HepG2 (cell line): ENCODE data around the gene GAS2. TPM values are rescaled to one million over a fixed set of nuclear protein-coding genes. Genes with fewer than 3 reads are reported as not detected.

Experiments used
- ATAC-seq: fragments of 200-7000 bp; cut with Tn5 transposase; 3 replicates; pipeline ENCODE4 v1.9.1; 2020; ENCODE audit warnings: mild to moderate bottlenecking, moderate library complexity
- BruUV-seq: library from RNA; stranded (reverse); fragments of 400-500 nt; replicated peaks from 2 replicates; lab custom pipeline; 2021; lab: Mats Ljungman, UMichigan
- CTCF ChIA-PET: fragments of 300-600 bp; formaldehyde crosslinking; extraction: SDS; loops from one replicate; lab custom pipeline; 2021; ENCODE audit warnings: low total read pairs, inconsistent platforms, low intra/inter-chr PET ratio; lab: Yijun Ruan, JAX
- POLR2A ChIA-PET: fragments of 350-600 bp; sonication (Branson Sonifier 250); formaldehyde crosslinking; loops from one replicate; lab custom pipeline; 2020; ENCODE audit warnings: antibody characterized with exemption, inconsistent platforms; lab: Yijun Ruan, JAX
- DNase-seq: peaks from one replicate; pipeline ENCODE4 v3.0.0-alpha.2; 2015; ENCODE audit warnings: low spot score
- FAIRE-seq: peaks from 3 replicates; lab custom pipeline; 2011; peaks lifted over from hg19 to GRCh38; lab: Jason Lieb, UNC
- H2AFZ ChIP-seq: one replicate; pipeline ENCODE4 v1.6.1; 2011; ENCODE audit warnings: low read length, inconsistent platforms
- H3K27ac ChIP-seq: fragments of 300-600 bp; 3 replicates; pipeline ENCODE4 v1.8.0; 2011; ENCODE audit warnings: mixed run types, mild to moderate bottlenecking, mixed read lengths, low read length, inconsistent platforms; ENCODE audit not compliant: insufficient read depth; ENCODE audit errors: extremely low read length
- H3K27me3 ChIP-seq, 2 experiments: fragments of 200-600 bp in 1 of 2; 2 replicates in 1 of 2; 3 replicates in 1 of 2; pipeline versions ENCODE4 v1.6.0 to v1.8.0; 2011; ENCODE audit warnings: low read length in 2 of 2, mild to moderate bottlenecking in 2 of 2, moderate library complexity in 2 of 2, inconsistent platforms in 1 of 2; ENCODE audit not compliant: insufficient read depth in 2 of 2, control insufficient read depth in 1 of 2
- H3K36me3 ChIP-seq, 2 experiments: fragments of 200-600 bp in 1 of 2; replicated peaks in 1 of 2; 2 replicates in 1 of 2; 3 replicates in 1 of 2; pipeline versions ENCODE4 v1.5.1 to v1.8.0; 2011; ENCODE audit warnings: low read length in 2 of 2, inconsistent platforms in 1 of 2; ENCODE audit not compliant: insufficient read depth in 2 of 2, control insufficient read depth in 1 of 2
- H3K4me1 ChIP-seq: 2 replicates; pipeline ENCODE4 v1.5.1; 2012; ENCODE audit warnings: low read length, inconsistent platforms; ENCODE audit not compliant: insufficient read depth
- H3K4me2 ChIP-seq: 2 replicates; pipeline ENCODE4 v1.6.0; 2011; ENCODE audit warnings: low read depth, low read length, inconsistent platforms
- H3K4me3 ChIP-seq, 3 experiments: fragments of 200-600 bp in 1 of 3; sonication (generic), shearing (Covaris generic) in 1 of 3; replicated peaks in 1 of 3; 2 replicates each; pipeline ENCODE4 v1.5.1; 2011 to 2016; ENCODE audit warnings: low read length in 3 of 3, inconsistent platforms in 2 of 3, low read depth in 2 of 3, mild to moderate bottlenecking in 2 of 3, control low read depth in 1 of 3, mixed read lengths in 1 of 3; ENCODE audit not compliant: insufficient read depth in 1 of 3
- H3K79me2 ChIP-seq: one replicate; pipeline ENCODE4 v1.6.1; 2011; ENCODE audit warnings: low read length, inconsistent platforms; ENCODE audit not compliant: insufficient read depth
- H3K9ac ChIP-seq: 2 replicates; pipeline ENCODE4 v1.6.0; 2011; ENCODE audit warnings: mild to moderate bottlenecking, low read depth, low read length, inconsistent platforms; ENCODE audit not compliant: insufficient read depth
- H3K9me3 ChIP-seq: 2 replicates; pipeline ENCODE4 v1.5.1; 2012; ENCODE audit warnings: mild to moderate bottlenecking, low read length
- H4K20me1 ChIP-seq: 2 replicates; pipeline ENCODE4 v1.6.0; 2011; ENCODE audit warnings: inconsistent platforms, mild to moderate bottlenecking, low read length, moderate library complexity; ENCODE audit not compliant: insufficient read depth
- BATF2 ChIP-seq: sonication (generic); formaldehyde crosslinking; IDR thresholded peaks from 2 replicates; pipeline ENCODE4 v1.8.0; 2022; ENCODE audit warnings: mild to moderate bottlenecking, missing genetic modification reagents, moderate library complexity
- CBX2 ChIP-seq, 2 experiments: fragments of 200-600 bp in 1 of 2; sonication (generic); formaldehyde crosslinking in 1 of 2; IDR thresholded peaks; 2 replicates each; pipeline versions ENCODE4 v1.7.0 to v1.8.1; 2018 to 2022; ENCODE audit warnings: low read depth in 2 of 2, low read length in 1 of 2, mild to moderate bottlenecking in 1 of 2, missing genetic modification reagents in 1 of 2
- JUND ChIP-seq: sonication (generic); formaldehyde crosslinking; IDR thresholded peaks from 2 replicates; pipeline ENCODE4 v1.8.0; 2022; ENCODE audit warnings: mild to moderate bottlenecking, missing genetic modification reagents
- MAFG ChIP-seq: sonication (generic); formaldehyde crosslinking; IDR thresholded peaks from 2 replicates; pipeline ENCODE4 v1.5.1; 2020; ENCODE audit warnings: mild to moderate bottlenecking, missing genetic modification reagents
- NFKBIZ ChIP-seq: IDR thresholded peaks from 2 replicates; pipeline ENCODE4 v1.6.1; 2018; ENCODE audit warnings: missing genetic modification reagents, missing compliant biosample characterization
- PHF21A ChIP-seq: sonication (generic); formaldehyde crosslinking; IDR thresholded peaks from 2 replicates; pipeline ENCODE4 v1.5.0; 2020; ENCODE audit warnings: mild to moderate bottlenecking, missing genetic modification reagents
- RORA ChIP-seq: sonication (generic); formaldehyde crosslinking; IDR thresholded peaks from 2 replicates; pipeline ENCODE4 v1.5.0; 2020; ENCODE audit warnings: mild to moderate bottlenecking, missing genetic modification reagents, moderate library complexity
- SIX1 ChIP-seq: sonication (generic); formaldehyde crosslinking; IDR thresholded peaks from 2 replicates; pipeline ENCODE4 v1.4.0; 2020; ENCODE audit warnings: missing genetic modification reagents, borderline replicate concordance
- SOX6 ChIP-seq, 2 experiments: fragments of 450-650 bp in 1 of 2; sonication (generic) in 1 of 2; formaldehyde crosslinking in 1 of 2; IDR thresholded peaks; 2 replicates each; pipeline versions ENCODE4 v1.4.0 to v1.6.1; 2017 to 2020; ENCODE audit warnings: antibody characterized with exemption in 1 of 2, mild to moderate bottlenecking in 1 of 2, missing genetic modification reagents in 1 of 2
- TFE3 ChIP-seq: IDR thresholded peaks from 2 replicates; pipeline ENCODE4 v1.6.1; 2016
- THAP11 ChIP-seq: IDR thresholded peaks from 2 replicates; pipeline ENCODE4 v1.6.1; 2016; ENCODE audit warnings: missing biosample characterization, missing genetic modification reagents
- TSC22D2 ChIP-seq: sonication (generic); formaldehyde crosslinking; IDR thresholded peaks from 2 replicates; pipeline ENCODE4 v1.5.1; 2020; ENCODE audit warnings: missing genetic modification reagents, mild to moderate bottlenecking, borderline replicate concordance
- ZNF251 ChIP-seq: sonication (generic); formaldehyde crosslinking; IDR thresholded peaks from 2 replicates; pipeline ENCODE4 v1.9.0; 2021; ENCODE audit warnings: mild to moderate bottlenecking, missing genetic modification reagents
- ZNF34 ChIP-seq: sonication (generic); formaldehyde crosslinking; IDR thresholded peaks from 2 replicates; pipeline ENCODE4 v1.4.0; 2020; ENCODE audit warnings: mild to moderate bottlenecking, missing genetic modification reagents, borderline replicate concordance
- ZNF549 ChIP-seq: sonication (generic); formaldehyde crosslinking; IDR thresholded peaks from 2 replicates; pipeline ENCODE4 v1.5.0; 2020; ENCODE audit warnings: missing genetic modification reagents
- ZNF574 ChIP-seq: sonication (generic); formaldehyde crosslinking; IDR thresholded peaks from 2 replicates; pipeline ENCODE4 v1.4.0; 2020; ENCODE audit warnings: missing genetic modification reagents
- ZNF788 ChIP-seq: sonication (generic); formaldehyde crosslinking; IDR thresholded peaks from 2 replicates; pipeline ENCODE4 v1.5.0; 2020; ENCODE audit warnings: mild to moderate bottlenecking, missing genetic modification reagents, borderline replicate concordance
- WGBS: methylation state at CpG from one replicate; pipeline ENCODE4 v1.1.6; 2017; ENCODE audit warnings: low lambda C conversion rate; 5-methylcytosine and 5-hydroxymethylcytosine counted together
- in situ Hi-C: cut with HindIII; loops from 2 replicates; pipeline ENCODE4 v1.10.0; 2017; ENCODE audit warnings: low pct_unique_long_range_greater_than_20kb; ENCODE audit not compliant: extremely low pct_ligation_motif_present
- intact Hi-C: fragments of 100-400 bp; cut with micrococcal nuclease; formaldehyde crosslinking; loops from one replicate; pipeline ENCODE4 v1.10.0; 2022; ENCODE audit not compliant: unreplicated experiment
- polyA plus RNA-seq, 8 experiments: library from polyadenylated mRNA; depleted of rRNA in 3 of 8; stranded (reverse) in 7 of 8; unstranded in 1 of 8; fragments of >200 nt; fragmentation: Illumina TruSeq in 4 of 8; extraction: Trizol in 4 of 8; gene quantifications; 2 replicates each; pipeline versions ENCODE4 v1.2.1 to v1.2.3, GENCODE V29; 2011 to 2016; ENCODE audit warnings: low read depth in 4 of 8, missing spikeins in 1 of 8, mixed read lengths in 1 of 8; ENCODE audit not compliant: insufficient read depth in 1 of 8
- total RNA-seq, 5 experiments: library from RNA; depleted of rRNA; stranded (reverse); fragments of >200 nt; fragmentation: Illumina TruSeq; extraction: Trizol; gene quantifications; 2 replicates each; pipeline ENCODE4 v1.2.3, GENCODE V29; 2016; ENCODE audit warnings: low read depth in 1 of 5
- TF ChIP-seq, protein P1 (sequence below): IDR thresholded peaks from 2 replicates; pipeline ENCODE4 v1.6.1; 2016; ENCODE audit warnings: low read depth, control low read depth

Gene GAS2
- total and polyA plus RNA-seq, 2 of the 13 experiments (the other 11 are each of a cell fraction or from before 2014, with no cell fraction given), result 26.0 to 85.1 TPM

GRCh38 chr11:22680628-22681027 lies 14.2 kb downstream of the GAS2 start (continued):
- TF ChIP-seq ZNF251 (CRISPR knock-in tag) (no peak), PHF21A (CRISPR knock-in tag) (peak; percentile 42; the same call in 1 of the 2 replicates), TFE3 (CRISPR knock-in tag) (peak; percentile 28; the same call in 1 of the 2 replicates), ZNF34 (no peak), ZNF549 (CRISPR knock-in tag) (no peak), TSC22D2 (no peak), SOX6 (IDR thresholded peaks at IDR 0.05) (no peak), SOX6 (CRISPR knock-in tag; IDR thresholded peaks at IDR 0.05) (peak; percentile 76)

- peaks cover 52% of the 10 kb centered on the region for H3K4me1 ChIP-seq
- H2AFZ ChIP-seq, result no peak overlapping the region
- FAIRE-seq (no peak), ATAC-seq (no peak), DNase-seq (no peak)
- 94% methylated on average over 4 of the region's 4 CpGs for WGBS
- H3K27ac ChIP-seq, result peak overlapping the region; percentile 96
- no peak overlapping the region for H3K4me3 ChIP-seq
- peaks cover 44% of the 10 kb centered on the region for H3K79me2 ChIP-seq
- ChIA-PET CTCF (no interaction called here), POLR2A (no interaction called here)
- in situ Hi-C loops, result no loop called here
- no peaks in the 10 kb centered on the region for H4K20me1 ChIP-seq
- H3K9me3 ChIP-seq, result no peaks in the 10 kb centered on the region
- no TSS peak for BruUV-seq
- H3K4me2 ChIP-seq, result peak overlapping the region; percentile 70
- intact Hi-C loops, result loop anchor here (2.0 kb wide), 1 partner anchor 49 kb away; no protein-coding TSS in a partner anchor
- H3K27me3 ChIP-seq, result no peaks in the 10 kb centered on the region
- H3K9ac ChIP-seq, result peak overlapping the region; percentile 31; the same call in 1 of the 2 replicates
- H3K36me3 ChIP-seq, result no peaks in the 10 kb centered on the region; a peak in 1 of 5 replicates
- TF ChIP-seq, protein P1, sequence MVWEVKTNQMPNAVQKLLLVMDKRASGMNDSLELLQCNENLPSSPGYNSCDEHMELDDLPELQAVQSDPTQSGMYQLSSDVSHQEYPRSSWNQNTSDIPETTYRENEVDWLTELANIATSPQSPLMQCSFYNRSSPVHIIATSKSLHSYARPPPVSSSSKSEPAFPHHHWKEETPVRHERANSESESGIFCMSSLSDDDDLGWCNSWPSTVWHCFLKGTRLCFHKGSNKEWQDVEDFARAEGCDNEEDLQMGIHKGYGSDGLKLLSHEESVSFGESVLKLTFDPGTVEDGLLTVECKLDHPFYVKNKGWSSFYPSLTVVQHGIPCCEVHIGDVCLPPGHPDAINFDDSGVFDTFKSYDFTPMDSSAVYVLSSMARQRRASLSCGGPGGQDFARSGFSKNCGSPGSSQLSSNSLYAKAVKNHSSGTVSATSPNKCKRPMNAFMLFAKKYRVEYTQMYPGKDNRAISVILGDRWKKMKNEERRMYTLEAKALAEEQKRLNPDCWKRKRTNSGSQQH (CRISPR knock-in tag), result no peak
- TF ChIP-seq MAFG (CRISPR knock-in tag) (no peak), ZNF788 (no peak), THAP11 (CRISPR knock-in tag) (no peak), SIX1 (CRISPR knock-in tag) (no peak), BATF2 (no peak), NFKBIZ (CRISPR knock-in tag) (no peak), RORA (CRISPR knock-in tag) (no peak), CBX2 (IDR thresholded peaks at IDR 0.05; ENCODE audit: low read depth, low read length) (no peak), CBX2 (CRISPR knock-in tag; IDR thresholded peaks at IDR 0.05; ENCODE audit: low read depth) (no peak), ZNF574 (no peak), JUND (CRISPR knock-in tag) (no peak)
These were observed 14.9 kb downstream of the GAS2 start for GRCh38 chr11:22681281-22681812.
